ENCODE data around the gene KNG1. TPM values are rescaled to one million over a fixed set of nuclear protein-coding genes. Genes with fewer than 3 reads are reported as not detected.

KNG1 gene
- total RNA-seq, 6 experiments from 2014 or later, result not detected

DNA sequence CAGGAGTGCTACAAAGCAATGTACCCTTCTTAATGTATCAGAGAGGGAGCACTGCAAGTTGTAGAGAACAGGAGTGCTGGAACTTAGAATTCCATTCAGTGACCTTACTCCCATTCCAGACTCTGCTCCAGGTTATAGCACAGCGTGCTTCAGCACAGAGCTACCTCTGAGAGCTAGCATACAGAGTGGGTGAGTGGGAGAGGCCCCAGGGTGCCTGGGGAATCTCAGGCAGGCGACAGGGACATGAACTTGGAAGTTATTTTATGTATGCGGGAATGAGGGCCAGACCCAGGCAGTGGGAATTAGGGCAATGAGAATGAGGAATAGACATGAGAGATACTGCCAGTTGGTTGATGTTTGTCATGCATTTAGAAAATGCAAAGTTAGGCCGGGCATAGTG, 3.7 kb upstream of the KNG1 start:
- H3K27me3 Mint-ChIP-seq (ENCODE audit: insufficient read depth), result peaks cover 25% of the 10 kb centered on the region
- TF ChIP-seq, protein P1, sequence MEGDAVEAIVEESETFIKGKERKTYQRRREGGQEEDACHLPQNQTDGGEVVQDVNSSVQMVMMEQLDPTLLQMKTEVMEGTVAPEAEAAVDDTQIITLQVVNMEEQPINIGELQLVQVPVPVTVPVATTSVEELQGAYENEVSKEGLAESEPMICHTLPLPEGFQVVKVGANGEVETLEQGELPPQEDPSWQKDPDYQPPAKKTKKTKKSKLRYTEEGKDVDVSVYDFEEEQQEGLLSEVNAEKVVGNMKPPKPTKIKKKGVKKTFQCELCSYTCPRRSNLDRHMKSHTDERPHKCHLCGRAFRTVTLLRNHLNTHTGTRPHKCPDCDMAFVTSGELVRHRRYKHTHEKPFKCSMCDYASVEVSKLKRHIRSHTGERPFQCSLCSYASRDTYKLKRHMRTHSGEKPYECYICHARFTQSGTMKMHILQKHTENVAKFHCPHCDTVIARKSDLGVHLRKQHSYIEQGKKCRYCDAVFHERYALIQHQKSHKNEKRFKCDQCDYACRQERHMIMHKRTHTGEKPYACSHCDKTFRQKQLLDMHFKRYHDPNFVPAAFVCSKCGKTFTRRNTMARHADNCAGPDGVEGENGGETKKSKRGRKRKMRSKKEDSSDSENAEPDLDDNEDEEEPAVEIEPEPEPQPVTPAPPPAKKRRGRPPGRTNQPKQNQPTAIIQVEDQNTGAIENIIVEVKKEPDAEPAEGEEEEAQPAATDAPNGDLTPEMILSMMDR (IDR thresholded peaks at IDR 0.05), result no peak
- no peaks in the 10 kb centered on the region for H3K4me1 Mint-ChIP-seq (ENCODE audit: low read depth)
- H3K9me3 Mint-ChIP-seq, result no peaks in the 10 kb centered on the region
- no peaks in the 10 kb centered on the region for H3K36me3 Mint-ChIP-seq (ENCODE audit: low read depth)
- no peak overlapping the region for H3K27ac Mint-ChIP-seq
- H3K4me3 Mint-ChIP-seq, result no peak overlapping the region
- no peak for DNase-seq

DNA sequence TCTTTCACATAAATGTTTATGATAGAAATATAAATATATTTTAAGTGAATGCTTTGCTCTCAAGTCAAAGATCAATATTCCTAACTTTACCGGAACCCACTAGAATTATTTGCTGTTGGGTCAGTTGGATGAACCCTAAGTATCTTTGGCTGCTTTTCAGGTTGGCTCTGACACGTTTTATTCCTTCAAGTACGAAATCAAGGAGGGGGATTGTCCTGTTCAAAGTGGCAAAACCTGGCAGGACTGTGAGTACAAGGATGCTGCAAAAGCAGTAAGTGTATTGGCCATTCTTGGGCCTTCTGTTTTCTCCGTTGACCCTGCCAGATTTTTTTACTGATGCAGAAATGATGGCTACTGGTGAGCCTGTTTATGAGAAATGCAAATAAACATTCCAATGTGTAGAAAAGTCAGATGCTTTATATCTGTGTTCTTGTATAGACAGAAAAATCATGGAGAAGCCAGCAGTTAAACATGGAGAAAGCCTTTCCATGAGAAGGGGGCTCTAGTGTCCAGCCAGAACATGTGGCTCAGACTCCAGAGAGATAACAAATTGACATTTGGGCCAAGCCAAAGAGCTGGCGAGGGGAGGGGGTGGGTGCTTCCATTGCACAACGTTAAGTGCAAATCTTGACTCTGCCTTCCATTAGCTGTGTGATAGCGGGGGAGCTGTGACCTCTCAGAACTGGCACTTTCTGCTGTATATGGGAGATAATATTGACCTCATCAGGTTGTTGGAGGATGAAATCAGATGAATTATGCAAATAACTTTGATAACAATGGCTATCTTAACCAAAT, 3.0 kb downstream of the KNG1 start:
- TF ChIP-seq, protein P1 (IDR thresholded peaks at IDR 0.05), result no peak
- Mint-ChIP-seq H3K4me3 (no peak overlapping the region), H3K36me3 (ENCODE audit: low read depth) (no peaks in the 10 kb centered on the region), H3K9me3 (no peaks in the 10 kb centered on the region), H3K4me1 (ENCODE audit: low read depth) (peaks cover 6% of the 10 kb centered on the region; the same call in 1 of the 2 replicates), H3K27me3 (ENCODE audit: insufficient read depth) (peaks cover 2% of the 10 kb centered on the region; the same call in 1 of the 2 replicates), H3K27ac (no peak overlapping the region)
- no peak for DNase-seq

DNA sequence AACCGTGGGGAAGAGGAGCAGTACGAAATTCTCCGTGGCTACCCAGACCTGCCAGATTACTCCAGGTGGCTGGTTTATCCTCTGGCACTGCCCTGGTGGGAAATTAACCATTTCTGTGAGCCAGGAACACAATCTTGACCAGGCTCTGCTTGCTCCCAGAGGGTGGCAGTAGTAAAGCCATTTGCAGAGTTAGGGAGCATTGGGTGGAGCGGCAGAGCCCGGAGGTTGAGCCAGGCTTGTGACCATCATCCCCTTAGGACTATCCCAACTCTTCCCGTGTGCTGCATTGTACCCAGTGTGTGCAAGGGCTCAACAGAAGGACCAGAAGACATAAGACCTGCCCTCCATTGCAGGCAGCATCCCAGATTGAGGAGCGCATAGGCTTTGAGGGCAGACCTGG, 5.3 kb downstream of the KNG1 start:
- peak; percentile 29 for DNase-seq
- peaks cover 6% of the 10 kb centered on the region; the same call in 1 of the 2 replicates for H3K4me1 Mint-ChIP-seq (ENCODE audit: low read depth)
- peaks cover 4% of the 10 kb centered on the region; the same call in 1 of the 2 replicates for H3K27me3 Mint-ChIP-seq (ENCODE audit: insufficient read depth)
- H3K9me3 Mint-ChIP-seq, result no peaks in the 10 kb centered on the region
- no peak overlapping the region for H3K4me3 Mint-ChIP-seq
- TF ChIP-seq, protein P1 (IDR thresholded peaks at IDR 0.05), result peak; percentile 53
- H3K27ac Mint-ChIP-seq, result no peak overlapping the region
- H3K36me3 Mint-ChIP-seq (ENCODE audit: low read depth), result no peaks in the 10 kb centered on the region

DNA sequence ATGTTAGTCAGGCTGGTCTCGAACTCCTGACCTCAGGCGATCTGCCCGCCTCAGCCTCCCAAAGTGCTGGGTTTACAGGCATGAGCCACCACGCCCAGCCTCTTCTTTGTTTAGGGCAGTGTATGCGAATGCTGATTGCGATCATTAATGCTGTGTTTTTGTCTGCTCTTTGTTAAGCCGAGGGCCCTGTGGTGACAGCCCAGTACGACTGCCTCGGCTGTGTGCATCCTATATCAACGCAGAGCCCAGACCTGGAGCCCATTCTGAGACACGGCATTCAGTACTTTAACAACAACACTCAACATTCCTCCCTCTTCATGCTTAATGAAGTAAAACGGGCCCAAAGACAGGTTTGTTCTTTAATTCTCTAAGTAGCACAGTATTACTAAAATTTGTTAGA, 7.8 kb downstream of the KNG1 start:
- Mint-ChIP-seq H3K4me3 (no peak overlapping the region), H3K27ac (no peak overlapping the region), H3K27me3 (ENCODE audit: insufficient read depth) (peaks cover 7% of the 10 kb centered on the region; the same call in 1 of the 2 replicates), H3K4me1 (ENCODE audit: low read depth) (peaks cover 6% of the 10 kb centered on the region; the same call in 1 of the 2 replicates), H3K9me3 (no peaks in the 10 kb centered on the region), H3K36me3 (ENCODE audit: low read depth) (no peaks in the 10 kb centered on the region)
- TF ChIP-seq, protein P1 (IDR thresholded peaks at IDR 0.05), result no peak
- DNase-seq, result no peak

DNA sequence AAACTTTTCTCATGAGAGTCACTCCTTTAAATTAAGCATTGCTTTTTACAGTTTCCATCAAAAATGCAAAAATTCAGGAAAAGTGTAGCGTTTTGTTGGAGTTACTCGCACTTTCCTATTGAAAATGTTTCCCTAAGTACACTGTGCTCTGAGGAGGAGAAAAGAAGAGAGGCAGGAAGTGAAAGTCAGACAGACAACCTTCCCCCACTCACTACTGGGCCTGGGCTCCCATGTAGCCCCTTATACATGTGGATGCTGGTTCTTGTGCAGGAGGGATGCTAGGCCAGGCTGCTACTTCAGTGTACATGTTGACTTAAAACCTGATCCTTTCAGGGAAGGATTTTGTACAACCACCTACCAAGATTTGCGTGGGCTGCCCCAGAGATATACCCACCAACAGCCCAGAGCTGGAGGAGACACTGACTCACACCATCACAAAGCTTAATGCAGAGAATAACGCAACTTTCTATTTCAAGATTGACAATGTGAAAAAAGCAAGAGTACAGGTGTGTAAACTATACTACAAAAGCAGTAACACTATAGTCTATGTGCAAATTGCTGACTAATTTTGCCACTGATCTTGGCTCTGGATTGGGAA, 15.1 kb downstream of the KNG1 start:
- no peak for DNase-seq
- no peak overlapping the region for H3K27ac Mint-ChIP-seq
- H3K27me3 Mint-ChIP-seq (ENCODE audit: insufficient read depth), result peaks cover 10% of the 10 kb centered on the region
- H3K4me3 Mint-ChIP-seq, result no peak overlapping the region
- TF ChIP-seq, protein P1 (IDR thresholded peaks at IDR 0.05), result no peak
- H3K9me3 Mint-ChIP-seq, result no peaks in the 10 kb centered on the region
- H3K36me3 Mint-ChIP-seq (ENCODE audit: low read depth), result no peaks in the 10 kb centered on the region
- H3K4me1 Mint-ChIP-seq (ENCODE audit: low read depth), result no peaks in the 10 kb centered on the region

All from HFFc6 (cell line).